ENCODE data around the gene CNEP1R1. TPM values are rescaled to one million over a fixed set of nuclear protein-coding genes. Genes with fewer than 3 reads are reported as not detected.

The CNEP1R1 gene
- total and polyA plus RNA-seq, 9 of the 15 experiments (the other 6 are each of a cell fraction or from before 2014, with no cell fraction given), result 7.6 to 20.1 (median 10.6) TPM

DNA sequence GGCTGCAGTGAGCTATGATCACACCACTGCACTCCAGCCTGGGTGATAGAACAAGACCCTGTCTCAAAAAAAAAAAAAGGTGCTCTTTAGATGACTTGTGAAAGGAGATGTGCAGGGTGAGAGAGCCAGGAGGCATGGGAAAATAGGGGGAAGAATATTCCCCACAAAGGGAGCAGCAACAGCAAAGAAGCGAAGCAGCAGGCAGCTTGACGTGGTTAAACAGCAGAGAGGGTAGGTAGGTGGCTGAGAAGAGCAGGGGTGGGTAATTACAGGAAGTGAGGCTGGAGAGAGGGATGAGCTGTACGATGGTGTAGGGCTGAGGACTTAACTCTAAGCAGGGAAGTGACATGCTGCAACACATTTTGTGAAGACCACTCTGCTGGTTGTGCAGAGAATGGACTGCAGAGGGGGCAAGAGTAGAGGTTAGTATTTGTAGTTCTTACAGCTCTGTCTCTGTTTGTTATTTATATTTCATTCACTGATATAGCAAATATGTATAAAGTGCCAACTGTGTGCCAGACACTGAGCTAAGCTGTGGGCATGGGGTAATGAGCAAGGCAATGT is 42.3 kb downstream of the CNEP1R1 start (continued):
- TF ChIP-seq ARID3B (CRISPR knock-in tag; IDR thresholded peaks at IDR 0.05; ENCODE audit: borderline replicate concordance) (no peak), TAF15 (IDR thresholded peaks at IDR 0.05; ENCODE audit: low read depth, low read length) (no peak), RFX5 (IDR thresholded peaks at IDR 0.05; ENCODE audit: low read depth, low read length) (no peak), ZNF444 (CRISPR knock-in tag; IDR thresholded peaks at IDR 0.05) (no peak), NFRKB (IDR thresholded peaks at IDR 0.05; ENCODE audit: low read depth) (no peak), SIN3A (IDR thresholded peaks at IDR 0.05; ENCODE audit: borderline replicate concordance in 2 of 2, control insufficient read depth in 1 of 2, low read depth in 2 of 2, low read length in 2 of 2) (no peak), TCF3 (CRISPR knock-in tag; IDR thresholded peaks at IDR 0.05) (no peak), ZNF584 (CRISPR knock-in tag; IDR thresholded peaks at IDR 0.05; ENCODE audit: low read depth) (no peak), RAD21 (CRISPR knock-in tag; conservative IDR thresholded peaks at IDR 0.05 in 1 of 2, IDR thresholded peaks at IDR 0.05 in 1 of 2) (peak in 1 of 2 experiments; percentile 48; a peak in 2 of 4 replicates), PTRF (tag; IDR thresholded peaks at IDR 0.05) (no peak), BCOR (IDR thresholded peaks at IDR 0.05) (no peak)
